LHCN-M2 (cell line): ENCODE data around the gene ARMC9. TPM values are rescaled to one million over a fixed set of nuclear protein-coding genes. Genes with fewer than 3 reads are reported as not detected.
"Not testable (repeated sequence)": the region's sequence is repeated elsewhere in the genome, so short reads cannot be mapped to it uniquely, and the experiment has no call there.

Experiments
- DNase-seq: peaks from one replicate; pipeline ENCODE4 v3.0.0-alpha.2; 2012; ENCODE audit warnings: low read depth
- total RNA-seq: library from RNA; depleted of rRNA; stranded (reverse); fragments of >200 nt; gene quantifications from 2 replicates; pipeline ENCODE4 v1.2.3, GENCODE V29; 2014

ARMC9 gene
- total RNA-seq, 1 experiment from 2014 or later: 39.8 TPM

DNA sequence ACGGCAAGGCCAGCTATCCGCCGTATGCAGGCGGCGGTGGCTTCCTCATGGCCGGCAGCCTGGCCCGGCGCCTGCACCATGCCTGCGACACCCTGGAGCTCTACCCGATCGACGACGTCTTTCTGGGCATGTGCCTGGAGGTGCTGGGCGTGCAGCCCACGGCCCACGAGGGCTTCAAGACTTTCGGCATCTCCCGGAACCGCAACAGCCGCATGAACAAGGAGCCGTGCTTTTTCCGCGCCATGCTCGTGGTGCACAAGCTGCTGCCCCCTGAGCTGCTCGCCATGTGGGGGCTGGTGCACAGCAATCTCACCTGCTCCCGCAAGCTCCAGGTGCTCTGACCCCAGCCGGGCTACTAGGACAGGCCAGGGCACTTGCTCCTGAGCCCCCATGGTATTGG is 200.2 kb downstream of the ARMC9 start:
- DNase-seq: no peak

DNA sequence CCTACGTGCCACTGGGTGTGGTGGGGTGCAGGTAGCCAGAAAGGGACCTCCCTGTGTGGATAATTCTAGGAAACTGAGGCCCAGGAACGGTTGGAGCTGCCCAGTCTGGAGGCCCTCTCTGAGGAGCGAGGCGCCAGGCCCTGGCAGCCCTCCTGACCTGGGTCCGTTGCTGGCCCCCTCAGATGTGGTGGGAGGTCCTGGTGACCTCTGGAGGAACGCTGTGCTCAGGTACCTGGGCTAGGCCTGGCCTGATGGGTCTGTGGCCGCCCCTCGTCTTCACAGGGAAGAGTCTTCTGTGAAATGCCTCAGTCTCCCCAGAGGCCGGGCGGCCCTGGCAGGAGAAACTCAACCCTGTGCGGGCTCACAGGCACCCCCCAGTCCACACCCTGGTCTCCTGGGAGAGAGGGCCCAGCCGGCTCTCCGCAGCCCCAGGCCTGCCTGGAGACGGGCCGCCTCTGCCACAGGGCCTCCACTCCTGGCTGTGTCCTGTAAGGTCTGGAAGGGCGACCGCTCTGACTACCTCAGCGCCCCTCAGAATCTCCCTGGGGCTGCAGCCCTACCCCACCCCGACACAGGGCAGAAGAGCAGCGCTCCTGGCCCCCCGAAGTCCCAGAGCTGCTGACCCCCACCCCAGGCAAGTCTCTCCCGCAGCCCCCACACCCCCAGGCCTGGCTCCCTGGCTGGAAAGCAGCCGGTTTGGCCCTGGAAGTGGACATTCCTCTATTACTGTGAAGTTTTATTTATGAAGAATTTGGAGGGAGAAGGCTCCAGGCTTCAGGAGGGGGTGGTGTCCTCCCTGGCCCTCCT is 200.8 kb downstream of the ARMC9 start:
- no peak for DNase-seq

DNA sequence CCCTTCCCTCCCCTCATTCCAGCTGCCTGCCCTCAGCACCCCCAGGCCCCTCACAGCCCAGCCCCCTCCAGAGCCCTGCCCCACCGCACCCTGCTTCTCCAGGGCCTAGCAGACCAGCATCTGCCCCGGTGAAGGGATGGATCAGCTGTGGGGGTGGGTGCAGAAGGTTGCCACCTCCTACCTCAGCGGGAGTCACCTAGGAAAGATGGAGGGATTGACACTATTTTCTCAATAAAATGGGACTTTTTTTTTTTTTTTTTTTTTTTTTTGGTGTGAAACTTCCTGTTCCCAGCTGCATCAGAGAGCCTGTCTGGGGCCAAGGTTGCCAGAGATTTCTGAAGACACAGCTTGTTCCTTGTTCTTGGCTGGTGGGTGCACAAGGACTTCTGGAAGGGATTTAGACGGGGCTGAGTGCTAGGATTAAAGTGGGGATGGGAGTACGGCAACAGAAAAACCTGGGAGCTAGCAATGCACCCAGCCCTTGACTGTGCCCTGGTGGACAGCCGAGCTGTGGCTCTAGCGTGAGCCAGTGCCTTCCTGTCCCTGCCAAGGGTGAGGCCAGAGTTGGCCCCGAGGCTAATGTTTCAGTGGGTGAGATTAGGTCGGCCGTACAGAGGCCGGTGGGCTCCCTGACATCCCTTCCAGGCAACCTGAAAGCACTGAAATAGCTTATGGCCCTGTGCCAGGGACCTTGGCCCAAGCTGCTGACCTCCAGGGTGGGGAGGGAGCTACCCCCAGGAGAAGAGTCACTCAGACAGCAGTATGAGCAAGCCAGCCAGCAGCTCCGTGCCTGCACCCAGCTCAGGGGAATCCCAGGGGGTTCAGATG is 201.6 kb downstream of the ARMC9 start:
- DNase-seq: no peak

GRCh38 chr2:231400681-231401080 is 202.2 kb downstream of the ARMC9 start:
- DNase-seq: not testable (repeated sequence)

GRCh38 chr2:231401101-231401500 is 202.7 kb downstream of the ARMC9 start:
- DNase-seq: not testable (repeated sequence)

- not testable (repeated sequence) for DNase-seq
Measured at GRCh38 chr2:231403421-231404182, 205.2 kb downstream of the ARMC9 start.

GRCh38 chr2:231404183-231404578 is 205.8 kb downstream of the ARMC9 start:
- DNase-seq: not testable (repeated sequence)

GRCh38 chr2:231405601-231406367 is 207.4 kb downstream of the ARMC9 start:
- DNase-seq: not testable (repeated sequence)

GRCh38 chr2:231407686-231408085 is 209.3 kb downstream of the ARMC9 start:
- not testable (repeated sequence) for DNase-seq

- not testable (repeated sequence) for DNase-seq
Measured at GRCh38 chr2:231408304-231408703, 209.9 kb downstream of the ARMC9 start.

DNA sequence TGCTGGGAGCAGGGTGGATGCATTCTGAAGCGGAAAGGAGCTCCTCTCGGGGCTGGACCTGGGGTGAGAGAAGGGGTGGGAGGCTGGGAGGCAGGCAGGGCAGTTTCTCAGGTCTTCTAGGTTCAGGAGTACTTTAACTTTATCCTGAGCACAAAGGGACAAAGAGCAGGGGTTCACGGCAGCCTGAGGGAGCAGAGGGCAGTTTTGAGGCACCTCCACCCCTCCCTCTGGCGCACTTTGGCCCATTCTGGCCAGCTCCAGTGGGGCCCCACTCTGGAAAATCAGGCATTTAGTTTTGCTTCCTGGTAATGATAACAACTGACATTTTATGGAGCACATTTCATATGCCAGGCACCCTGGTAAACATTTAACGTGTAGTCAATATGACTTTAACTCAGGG is 211.3 kb downstream of the ARMC9 start:
- DNase-seq: no peak

DNA sequence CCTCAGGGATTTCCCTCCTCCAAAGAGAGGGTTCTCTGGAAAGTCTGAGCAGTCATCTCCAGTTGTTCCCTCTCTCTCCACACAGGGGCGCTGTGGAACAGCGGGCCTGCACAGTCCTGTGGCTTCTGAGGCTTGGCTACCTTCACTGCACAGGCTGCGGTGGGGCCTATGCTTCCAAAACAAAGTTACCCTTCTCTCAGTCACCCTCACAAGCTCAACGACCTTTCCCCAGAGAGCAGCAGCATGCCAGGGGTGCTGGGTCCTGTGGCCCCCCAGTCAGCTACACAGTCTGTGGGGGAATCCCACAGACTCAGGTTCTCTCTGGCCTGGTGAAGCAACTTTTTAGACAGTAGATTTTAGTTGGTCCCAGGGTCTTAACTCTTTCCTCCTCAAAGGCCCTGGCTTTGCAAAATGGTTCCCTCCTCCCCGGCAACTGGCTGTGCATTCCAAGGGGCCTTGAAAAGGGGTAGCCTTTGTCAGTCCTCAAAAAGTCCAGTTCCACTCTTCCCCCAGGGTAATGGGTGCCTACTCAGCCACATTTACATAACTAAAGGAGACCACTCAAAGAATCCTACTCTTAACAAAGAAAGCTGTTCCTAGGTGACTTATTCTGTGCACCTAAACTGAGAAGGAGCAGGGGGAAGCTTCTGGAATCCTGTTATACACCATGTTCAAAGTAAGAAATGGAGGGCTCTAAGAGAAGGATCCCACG is 212.0 kb downstream of the ARMC9 start:
- no peak for DNase-seq

GRCh38 chr2:231411237-231411636 is 212.8 kb downstream of the ARMC9 start:
- no peak for DNase-seq

DNA sequence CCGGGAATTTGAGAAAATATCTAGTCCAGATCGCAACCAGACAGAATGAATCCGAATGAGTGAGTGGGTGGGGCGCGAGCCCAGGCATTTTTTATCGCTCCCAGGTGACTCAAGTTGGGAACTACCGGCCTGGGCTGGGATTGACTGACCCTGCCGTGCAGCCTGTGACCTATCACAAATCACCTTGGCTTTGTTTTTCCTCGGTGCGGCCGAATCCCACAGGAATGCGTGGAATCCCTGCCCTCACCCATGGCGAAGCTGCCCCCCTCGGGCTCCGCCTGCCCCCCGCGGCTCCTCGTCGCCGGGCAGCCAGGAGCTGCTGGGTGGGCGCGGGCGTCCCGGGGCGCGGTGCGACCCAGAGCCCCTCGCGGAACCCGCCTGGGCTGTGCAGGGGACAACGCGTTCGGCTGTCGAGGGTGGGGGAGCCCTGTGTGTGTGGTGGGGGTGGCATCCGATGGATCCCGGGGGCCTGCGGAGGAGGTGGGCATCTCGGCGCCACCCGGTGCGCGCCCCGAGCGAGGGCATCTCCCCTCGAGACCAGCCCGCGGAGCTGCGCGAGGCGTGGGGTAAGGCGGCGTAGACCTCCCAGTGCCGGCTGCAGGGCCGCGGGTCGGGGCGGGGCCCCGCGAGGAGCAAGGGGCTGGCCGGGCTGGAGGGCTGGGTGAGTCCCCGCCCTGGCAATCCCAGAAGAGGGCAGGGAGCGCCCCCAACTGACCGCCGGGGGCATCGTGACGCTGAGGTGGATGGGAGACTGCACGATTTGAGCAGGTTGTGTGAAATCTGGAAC is 213.6 kb downstream of the ARMC9 start:
- peak; percentile 78 for DNase-seq

GRCh38 chr2:231412618-231412963 is 214.2 kb downstream of the ARMC9 start:
- DNase-seq: no peak

DNA sequence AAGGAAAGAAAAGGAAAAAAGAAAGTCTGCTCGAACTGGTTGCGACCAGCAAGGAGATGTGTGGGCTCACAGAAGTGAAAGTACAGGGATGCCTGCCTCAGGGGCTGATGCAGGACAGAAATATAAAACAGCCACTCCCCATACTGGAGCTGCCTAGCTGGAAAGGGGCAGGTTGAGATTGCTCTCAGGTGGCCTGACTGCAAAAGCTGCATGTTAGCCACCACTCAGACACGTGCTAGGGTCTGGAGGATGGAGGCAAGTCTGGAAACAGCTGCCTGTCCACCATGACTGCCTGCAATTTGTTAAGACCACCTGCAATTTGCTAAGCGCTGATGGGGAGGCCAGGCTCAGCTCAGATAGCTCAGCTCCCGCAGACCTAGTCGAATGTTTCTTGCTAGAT is 215.0 kb downstream of the ARMC9 start:
- no peak for DNase-seq

- DNase-seq: no peak
Measured at GRCh38 chr2:231413921-231414476, 215.6 kb downstream of the ARMC9 start.

GRCh38 chr2:231415029-231415428 is 216.6 kb downstream of the ARMC9 start:
- DNase-seq: no peak
